GM12875 (cell line): ENCODE data around the gene LRP3.
"Not testable (repeated sequence)": the region's sequence is repeated elsewhere in the genome, so short reads cannot be mapped to it uniquely, and the experiment has no call there.

ENCODE experiments used
- H3K4me3 ChIP-seq: one replicate; pipeline ENCODE4 v1.5.1; 2011; ENCODE audit warnings: low read depth, low read length, control low read depth
- CTCF ChIP-seq: IDR thresholded peaks from 2 replicates; pipeline ENCODE4 v1.5.1; 2011; ENCODE audit warnings: low read depth, mild to moderate bottlenecking, control low read depth, inconsistent platforms, low read length, moderate library complexity, borderline replicate concordance; ENCODE audit not compliant: insufficient read depth

LRP3 gene, protein sequence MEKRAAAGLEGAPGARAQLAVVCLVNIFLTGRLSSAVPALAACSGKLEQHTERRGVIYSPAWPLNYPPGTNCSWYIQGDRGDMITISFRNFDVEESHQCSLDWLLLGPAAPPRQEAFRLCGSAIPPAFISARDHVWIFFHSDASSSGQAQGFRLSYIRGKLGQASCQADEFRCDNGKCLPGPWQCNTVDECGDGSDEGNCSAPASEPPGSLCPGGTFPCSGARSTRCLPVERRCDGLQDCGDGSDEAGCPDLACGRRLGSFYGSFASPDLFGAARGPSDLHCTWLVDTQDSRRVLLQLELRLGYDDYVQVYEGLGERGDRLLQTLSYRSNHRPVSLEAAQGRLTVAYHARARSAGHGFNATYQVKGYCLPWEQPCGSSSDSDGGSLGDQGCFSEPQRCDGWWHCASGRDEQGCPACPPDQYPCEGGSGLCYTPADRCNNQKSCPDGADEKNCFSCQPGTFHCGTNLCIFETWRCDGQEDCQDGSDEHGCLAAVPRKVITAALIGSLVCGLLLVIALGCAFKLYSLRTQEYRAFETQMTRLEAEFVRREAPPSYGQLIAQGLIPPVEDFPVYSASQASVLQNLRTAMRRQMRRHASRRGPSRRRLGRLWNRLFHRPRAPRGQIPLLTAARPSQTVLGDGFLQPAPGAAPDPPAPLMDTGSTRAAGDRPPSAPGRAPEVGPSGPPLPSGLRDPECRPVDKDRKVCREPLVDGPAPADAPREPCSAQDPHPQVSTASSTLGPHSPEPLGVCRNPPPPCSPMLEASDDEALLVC

DNA sequence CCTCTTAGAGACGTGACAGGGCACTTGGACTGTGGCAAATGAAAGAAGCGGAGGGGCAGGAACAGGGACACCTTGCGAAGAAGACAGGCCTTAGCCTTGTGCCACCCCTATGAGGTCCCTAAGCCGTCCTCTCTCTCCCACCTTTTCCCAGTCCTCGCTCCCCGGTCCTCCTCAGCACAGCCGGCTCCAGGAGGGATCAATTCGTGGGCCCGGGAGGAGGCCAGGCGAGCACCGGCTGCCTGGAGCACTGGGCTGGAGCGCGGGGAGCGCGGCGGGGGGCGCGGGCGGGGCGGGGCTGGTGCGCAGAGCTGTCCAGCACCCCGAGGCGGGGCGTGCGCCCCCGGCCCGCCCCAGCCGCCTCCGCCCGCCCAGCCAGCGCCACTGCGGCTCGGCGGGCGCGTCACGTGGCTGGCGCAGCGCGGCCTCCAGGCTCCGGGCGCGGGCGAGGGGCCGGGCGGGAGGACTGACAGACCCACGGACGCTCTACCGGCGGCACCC lies at the start of gene LRP3:
TSS of gene LRP3 (plus strand) at position 466 of the 498 bp plus-strand sequence. CDS start 456 bp downstream, outside the sequence.
- H3K4me3 ChIP-seq: no peak within 1 kb of the TSS
- TF ChIP-seq CTCF: no peak

DNA sequence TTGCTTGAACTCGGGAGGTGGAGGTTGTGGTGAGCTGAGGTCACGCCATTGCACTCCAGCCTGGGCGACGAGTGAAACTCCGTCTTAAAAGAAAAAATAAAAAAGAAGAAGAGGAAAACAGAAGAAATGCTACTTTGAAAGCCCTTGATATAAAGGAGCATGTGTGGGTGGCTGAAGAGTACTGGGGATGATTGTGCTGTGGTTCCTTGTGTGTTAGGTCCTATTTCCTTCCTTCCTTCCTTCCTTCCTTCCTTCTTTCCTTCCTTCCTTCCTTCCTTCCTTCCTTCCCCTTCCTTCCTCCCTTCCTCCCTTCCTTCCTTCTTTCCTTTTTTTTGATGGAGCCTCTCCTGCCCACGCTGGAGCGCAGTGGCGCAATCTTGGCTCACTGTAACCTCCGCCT lies 47.9 kb upstream of the LRP3 start:
- no peak for TF ChIP-seq CTCF
- H3K4me3 ChIP-seq: no peak overlapping the region

GRCh38 chr19:33147538-33147937 lies 46.6 kb upstream of the LRP3 start:
- H3K4me3 ChIP-seq: no peak overlapping the region
- no peak for TF ChIP-seq CTCF

DNA sequence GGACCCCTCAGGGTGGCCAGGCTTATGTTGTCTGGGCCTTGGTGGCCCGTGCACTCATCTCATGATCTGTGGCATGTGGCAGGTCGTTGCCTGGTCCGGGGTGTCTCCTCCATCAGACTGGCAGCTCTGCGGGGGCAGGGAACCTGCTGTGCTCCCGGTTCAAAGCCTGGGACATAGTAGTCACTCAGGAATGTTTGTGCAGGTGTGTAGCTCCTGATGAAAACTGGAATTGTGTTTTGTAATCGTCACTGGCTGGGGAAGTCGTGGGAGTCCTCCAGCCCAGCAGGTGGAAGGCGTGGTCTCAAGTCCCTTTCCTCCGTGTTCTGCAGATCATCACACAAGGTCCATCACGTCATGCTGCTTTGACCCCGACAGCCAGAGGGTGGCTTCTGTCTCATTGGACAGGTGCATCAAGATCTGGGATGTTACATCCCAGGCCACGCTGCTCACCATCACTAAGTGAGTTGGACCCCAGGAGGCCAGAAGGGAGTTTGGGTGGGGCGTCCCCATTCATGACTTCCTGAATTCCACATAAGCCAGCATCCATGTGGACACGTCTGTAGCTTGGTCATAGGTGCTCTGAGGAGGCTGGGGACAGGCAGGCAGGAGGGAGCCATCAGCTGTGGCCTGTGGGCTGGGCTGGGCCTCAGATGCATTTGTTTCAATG lies 43.1 kb upstream of the LRP3 start:
- H3K4me3 ChIP-seq: no peak overlapping the region
- TF ChIP-seq CTCF: no peak

DNA sequence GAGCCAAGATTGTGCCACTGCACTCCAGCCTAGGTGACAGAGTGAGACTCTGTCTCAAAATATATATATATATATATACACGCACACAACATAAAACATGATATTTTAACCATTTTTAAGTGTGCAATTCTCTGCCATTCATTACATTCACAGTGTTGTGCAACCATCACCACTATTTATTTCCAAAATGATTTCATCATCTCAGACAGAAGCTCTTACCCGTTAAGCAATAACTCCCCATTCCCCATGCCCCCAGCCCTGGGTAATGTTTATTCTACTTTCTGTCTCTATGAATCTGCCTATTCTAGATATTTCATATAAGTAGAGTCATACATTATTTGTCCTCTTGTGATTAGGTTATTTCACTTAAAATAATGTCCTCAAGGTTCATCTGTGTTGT lies 42.0 kb upstream of the LRP3 start:
- H3K4me3 ChIP-seq: no peak overlapping the region
- TF ChIP-seq CTCF: no peak

DNA sequence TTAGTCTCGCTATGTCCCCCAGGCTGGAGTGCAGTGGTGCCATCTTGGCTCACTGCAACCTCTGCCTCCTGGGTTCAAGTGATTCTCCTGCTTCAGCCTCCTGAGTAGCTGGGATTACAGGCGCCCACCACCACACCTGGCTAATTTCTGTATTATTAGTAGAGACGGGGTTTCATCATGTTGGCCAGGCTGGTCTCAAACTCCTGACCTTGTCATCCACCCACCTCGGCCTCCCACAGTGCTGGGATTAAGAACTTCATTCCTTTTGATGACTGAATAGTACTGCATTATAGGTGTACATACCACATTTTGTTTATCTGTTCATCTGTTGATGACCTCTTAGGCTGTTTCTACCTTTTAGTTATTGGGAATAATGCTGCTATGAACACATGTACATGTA lies 41.5 kb upstream of the LRP3 start:
- not testable (repeated sequence) for H3K4me3 ChIP-seq

DNA sequence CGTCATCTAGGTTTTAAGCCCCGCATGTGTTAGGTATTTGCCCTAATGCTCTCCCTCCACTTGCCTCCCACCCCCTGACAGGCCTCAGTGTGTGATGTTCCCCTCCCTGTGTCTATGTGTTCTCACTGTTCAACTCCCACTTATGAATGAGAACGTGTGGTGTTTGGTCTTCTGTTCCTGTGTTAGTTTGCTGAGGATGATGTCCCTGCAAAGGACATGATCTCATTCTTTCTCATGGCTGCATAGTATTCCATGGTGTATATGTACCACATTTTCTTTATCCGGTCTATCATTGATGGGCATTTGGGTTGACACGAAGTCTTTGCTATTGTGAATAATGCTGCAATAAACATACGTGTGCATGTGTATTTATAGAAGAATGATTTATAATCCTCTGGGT lies 39.8 kb upstream of the LRP3 start:
- not testable (repeated sequence) for H3K4me3 ChIP-seq
